Lower leg skin (tissue), 3 donors: ENCODE results near the gene TAF4B.

Experiments used
- CTCF ChIP-seq, 3 donors: fragments of 450-650 bp; IDR thresholded peaks; one replicate each; pipeline ENCODE4 v1.5.1; 2016; ENCODE audit warnings: antibody characterized with exemption in 3 of 3, mild to moderate bottlenecking in 3 of 3, moderate library complexity in 2 of 3
- POLR2A ChIP-seq, 2 donors: fragments of 450-650 bp; IDR thresholded peaks; one replicate each; pipeline ENCODE4 v1.6.1; 2016 to 2017; ENCODE audit warnings: antibody characterized with exemption in 2 of 2, mild to moderate bottlenecking in 1 of 2, moderate library complexity in 1 of 2

DNA sequence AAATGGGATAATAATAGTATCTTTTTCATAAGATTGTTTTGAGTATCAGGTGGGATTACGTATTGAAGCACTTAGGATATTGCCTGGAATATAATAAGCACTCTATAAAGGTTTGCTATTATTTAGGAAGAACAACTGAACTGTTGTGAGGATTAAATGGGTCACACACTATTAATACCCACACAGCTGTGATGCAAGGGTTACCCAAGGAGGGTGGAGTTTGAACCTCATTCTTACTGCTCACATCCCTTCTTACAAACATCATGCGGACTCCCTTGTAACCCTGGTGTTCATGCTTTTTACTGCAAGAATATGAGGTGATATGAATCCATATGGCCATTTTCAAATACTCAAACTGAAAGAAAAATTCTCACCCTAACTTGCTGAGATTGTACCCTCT is 208.6 kb downstream of the TAF4B start:
- TF ChIP-seq CTCF (IDR thresholded peaks at IDR 0.05) (no peak), POLR2A (IDR thresholded peaks at IDR 0.05) (no peak)
